ENCODE data around the gene PTPRO. TPM values are rescaled to one million over a fixed set of nuclear protein-coding genes. Genes with fewer than 3 reads are reported as not detected.

The PTPRO gene
- total and polyA plus RNA-seq, 10 of the 15 experiments (the other 5 are each of a cell fraction or from before 2014, with no cell fraction given), result 1.2 to 5.3 (median 3.5) TPM

GRCh38 chr12:15341371-15341770 lies 19.1 kb downstream of the PTPRO start (continued):
- TF ChIP-seq POU2F2 (IDR thresholded peaks at IDR 0.05; ENCODE audit: borderline replicate concordance, low read depth, low read length), result no peak
- TF ChIP-seq REST (IDR thresholded peaks at IDR 0.05; ENCODE audit: low read depth, low read length), result no peak
- no peak for TF ChIP-seq CBFB (IDR thresholded peaks at IDR 0.05; ENCODE audit: low read depth)
- TF ChIP-seq, protein P1, sequence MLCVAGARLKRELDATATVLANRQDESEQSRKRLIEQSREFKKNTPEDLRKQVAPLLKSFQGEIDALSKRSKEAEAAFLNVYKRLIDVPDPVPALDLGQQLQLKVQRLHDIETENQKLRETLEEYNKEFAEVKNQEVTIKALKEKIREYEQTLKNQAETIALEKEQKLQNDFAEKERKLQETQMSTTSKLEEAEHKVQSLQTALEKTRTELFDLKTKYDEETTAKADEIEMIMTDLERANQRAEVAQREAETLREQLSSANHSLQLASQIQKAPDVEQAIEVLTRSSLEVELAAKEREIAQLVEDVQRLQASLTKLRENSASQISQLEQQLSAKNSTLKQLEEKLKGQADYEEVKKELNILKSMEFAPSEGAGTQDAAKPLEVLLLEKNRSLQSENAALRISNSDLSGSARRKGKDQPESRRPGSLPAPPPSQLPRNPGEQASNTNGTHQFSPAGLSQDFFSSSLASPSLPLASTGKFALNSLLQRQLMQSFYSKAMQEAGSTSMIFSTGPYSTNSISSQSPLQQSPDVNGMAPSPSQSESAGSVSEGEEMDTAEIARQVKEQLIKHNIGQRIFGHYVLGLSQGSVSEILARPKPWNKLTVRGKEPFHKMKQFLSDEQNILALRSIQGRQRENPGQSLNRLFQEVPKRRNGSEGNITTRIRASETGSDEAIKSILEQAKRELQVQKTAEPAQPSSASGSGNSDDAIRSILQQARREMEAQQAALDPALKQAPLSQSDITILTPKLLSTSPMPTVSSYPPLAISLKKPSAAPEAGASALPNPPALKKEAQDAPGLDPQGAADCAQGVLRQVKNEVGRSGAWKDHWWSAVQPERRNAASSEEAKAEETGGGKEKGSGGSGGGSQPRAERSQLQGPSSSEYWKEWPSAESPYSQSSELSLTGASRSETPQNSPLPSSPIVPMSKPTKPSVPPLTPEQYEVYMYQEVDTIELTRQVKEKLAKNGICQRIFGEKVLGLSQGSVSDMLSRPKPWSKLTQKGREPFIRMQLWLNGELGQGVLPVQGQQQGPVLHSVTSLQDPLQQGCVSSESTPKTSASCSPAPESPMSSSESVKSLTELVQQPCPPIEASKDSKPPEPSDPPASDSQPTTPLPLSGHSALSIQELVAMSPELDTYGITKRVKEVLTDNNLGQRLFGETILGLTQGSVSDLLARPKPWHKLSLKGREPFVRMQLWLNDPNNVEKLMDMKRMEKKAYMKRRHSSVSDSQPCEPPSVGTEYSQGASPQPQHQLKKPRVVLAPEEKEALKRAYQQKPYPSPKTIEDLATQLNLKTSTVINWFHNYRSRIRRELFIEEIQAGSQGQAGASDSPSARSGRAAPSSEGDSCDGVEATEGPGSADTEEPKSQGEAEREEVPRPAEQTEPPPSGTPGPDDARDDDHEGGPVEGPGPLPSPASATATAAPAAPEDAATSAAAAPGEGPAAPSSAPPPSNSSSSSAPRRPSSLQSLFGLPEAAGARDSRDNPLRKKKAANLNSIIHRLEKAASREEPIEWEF (IDR thresholded peaks at IDR 0.05; ENCODE audit: insufficient replicate concordance, low read depth, low read length), result no peak
- TF ChIP-seq, protein P2, sequence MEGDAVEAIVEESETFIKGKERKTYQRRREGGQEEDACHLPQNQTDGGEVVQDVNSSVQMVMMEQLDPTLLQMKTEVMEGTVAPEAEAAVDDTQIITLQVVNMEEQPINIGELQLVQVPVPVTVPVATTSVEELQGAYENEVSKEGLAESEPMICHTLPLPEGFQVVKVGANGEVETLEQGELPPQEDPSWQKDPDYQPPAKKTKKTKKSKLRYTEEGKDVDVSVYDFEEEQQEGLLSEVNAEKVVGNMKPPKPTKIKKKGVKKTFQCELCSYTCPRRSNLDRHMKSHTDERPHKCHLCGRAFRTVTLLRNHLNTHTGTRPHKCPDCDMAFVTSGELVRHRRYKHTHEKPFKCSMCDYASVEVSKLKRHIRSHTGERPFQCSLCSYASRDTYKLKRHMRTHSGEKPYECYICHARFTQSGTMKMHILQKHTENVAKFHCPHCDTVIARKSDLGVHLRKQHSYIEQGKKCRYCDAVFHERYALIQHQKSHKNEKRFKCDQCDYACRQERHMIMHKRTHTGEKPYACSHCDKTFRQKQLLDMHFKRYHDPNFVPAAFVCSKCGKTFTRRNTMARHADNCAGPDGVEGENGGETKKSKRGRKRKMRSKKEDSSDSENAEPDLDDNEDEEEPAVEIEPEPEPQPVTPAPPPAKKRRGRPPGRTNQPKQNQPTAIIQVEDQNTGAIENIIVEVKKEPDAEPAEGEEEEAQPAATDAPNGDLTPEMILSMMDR (IDR thresholded peaks at IDR 0.05 in 2 of 3, conservative IDR thresholded peaks at IDR 0.05 in 1 of 3; ENCODE audit: control insufficient read depth in 2 of 3, extremely low read depth in 1 of 3, insufficient read depth in 1 of 3, low read depth in 3 of 3, low read length in 3 of 3), result no peak
- TF ChIP-seq EP300 (IDR thresholded peaks at IDR 0.05; ENCODE audit: borderline replicate concordance in 1 of 2, control insufficient read depth in 1 of 2, low read depth in 2 of 2, low read length in 2 of 2), result no peak

Data from GM12878 (cell line).